GM12801 (cell line): ENCODE measurements around the gene COL5A1.

Source experiments
- TF ChIP-seq, protein P1 (sequence below): IDR thresholded peaks from one replicate; pipeline ENCODE4 v1.5.1; 2011; ENCODE audit warnings: control low read depth; ENCODE audit not compliant: insufficient read length; ENCODE audit errors: extremely low read depth

Gene COL5A1

DNA sequence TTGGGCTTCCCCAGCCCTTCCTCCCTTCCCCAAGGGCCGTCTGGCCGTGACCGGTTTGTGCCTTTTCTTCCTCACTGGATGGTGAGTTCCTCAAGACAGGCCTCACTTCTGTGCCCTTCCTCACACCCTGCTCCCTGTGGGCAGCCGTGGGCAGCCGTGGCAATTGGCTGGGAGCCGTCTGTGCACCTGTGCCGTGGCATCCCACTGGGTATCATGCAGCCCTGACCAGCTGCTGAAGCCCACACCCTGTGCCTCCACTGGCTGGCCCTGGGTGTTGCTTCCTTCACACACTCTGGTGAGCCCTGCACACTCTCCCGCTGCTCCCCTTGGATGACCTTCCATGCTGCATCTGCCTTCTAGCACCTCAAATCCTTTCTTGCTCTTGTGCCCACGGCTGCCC lies 100.2 kb downstream of the COL5A1 start:
- TF ChIP-seq, protein P1, sequence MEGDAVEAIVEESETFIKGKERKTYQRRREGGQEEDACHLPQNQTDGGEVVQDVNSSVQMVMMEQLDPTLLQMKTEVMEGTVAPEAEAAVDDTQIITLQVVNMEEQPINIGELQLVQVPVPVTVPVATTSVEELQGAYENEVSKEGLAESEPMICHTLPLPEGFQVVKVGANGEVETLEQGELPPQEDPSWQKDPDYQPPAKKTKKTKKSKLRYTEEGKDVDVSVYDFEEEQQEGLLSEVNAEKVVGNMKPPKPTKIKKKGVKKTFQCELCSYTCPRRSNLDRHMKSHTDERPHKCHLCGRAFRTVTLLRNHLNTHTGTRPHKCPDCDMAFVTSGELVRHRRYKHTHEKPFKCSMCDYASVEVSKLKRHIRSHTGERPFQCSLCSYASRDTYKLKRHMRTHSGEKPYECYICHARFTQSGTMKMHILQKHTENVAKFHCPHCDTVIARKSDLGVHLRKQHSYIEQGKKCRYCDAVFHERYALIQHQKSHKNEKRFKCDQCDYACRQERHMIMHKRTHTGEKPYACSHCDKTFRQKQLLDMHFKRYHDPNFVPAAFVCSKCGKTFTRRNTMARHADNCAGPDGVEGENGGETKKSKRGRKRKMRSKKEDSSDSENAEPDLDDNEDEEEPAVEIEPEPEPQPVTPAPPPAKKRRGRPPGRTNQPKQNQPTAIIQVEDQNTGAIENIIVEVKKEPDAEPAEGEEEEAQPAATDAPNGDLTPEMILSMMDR = no peak

DNA sequence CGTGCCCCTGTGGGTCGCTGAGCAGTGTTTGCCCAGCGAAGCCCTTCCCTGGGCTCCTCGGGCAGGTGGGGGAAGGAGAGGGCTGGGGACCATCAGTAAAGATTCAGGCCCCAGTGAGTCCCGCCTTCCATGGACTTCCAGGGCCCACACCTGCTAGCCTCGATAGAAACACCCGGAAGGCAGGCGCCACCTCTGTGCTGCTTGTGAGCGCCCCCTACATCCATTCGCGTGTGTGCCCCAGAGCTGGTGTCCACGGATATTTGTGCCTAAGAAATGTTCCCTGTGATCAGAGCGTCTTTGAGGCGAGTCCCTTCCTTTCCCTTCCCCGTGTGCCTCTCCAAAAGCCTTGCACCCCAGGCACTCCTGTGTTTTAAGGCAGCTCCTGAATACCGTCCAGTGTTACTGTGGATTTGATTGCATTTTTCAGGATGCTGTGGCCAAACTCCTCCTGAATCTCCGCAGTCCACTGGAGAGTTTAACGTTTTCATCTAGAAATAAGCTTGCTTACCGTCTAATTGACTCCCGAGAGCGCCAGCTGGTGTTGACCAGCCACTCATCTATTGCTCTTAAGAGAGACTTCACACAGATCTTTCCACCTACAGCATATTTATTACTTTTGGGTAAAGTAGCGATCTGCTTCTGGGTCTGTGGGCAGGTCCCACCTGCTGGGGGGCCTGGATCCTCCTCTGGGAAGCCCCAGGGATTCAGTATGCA lies 101.4 kb downstream of the COL5A1 start:
- TF ChIP-seq, protein P1 = no peak

DNA sequence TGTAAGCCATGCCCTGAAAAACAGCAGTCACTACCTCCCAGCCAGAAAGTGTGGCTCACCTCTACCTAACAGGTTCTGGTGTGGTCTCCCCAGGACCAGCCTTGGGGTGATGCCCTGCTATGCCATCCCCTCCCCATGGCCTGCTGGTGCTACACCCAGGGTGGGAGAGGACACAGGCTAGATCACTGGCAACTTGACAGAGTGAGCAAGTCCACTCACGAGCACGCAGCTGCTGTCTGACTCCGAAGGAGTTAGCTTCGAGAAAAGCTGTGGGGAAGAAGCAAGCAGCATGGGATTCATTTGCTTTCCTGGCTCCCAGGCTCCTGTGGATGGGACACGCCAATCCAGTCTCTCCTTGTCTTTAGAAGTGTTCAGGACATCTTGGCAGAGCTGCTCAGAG lies 102.2 kb downstream of the COL5A1 start:
- TF ChIP-seq, protein P1 = no peak

DNA sequence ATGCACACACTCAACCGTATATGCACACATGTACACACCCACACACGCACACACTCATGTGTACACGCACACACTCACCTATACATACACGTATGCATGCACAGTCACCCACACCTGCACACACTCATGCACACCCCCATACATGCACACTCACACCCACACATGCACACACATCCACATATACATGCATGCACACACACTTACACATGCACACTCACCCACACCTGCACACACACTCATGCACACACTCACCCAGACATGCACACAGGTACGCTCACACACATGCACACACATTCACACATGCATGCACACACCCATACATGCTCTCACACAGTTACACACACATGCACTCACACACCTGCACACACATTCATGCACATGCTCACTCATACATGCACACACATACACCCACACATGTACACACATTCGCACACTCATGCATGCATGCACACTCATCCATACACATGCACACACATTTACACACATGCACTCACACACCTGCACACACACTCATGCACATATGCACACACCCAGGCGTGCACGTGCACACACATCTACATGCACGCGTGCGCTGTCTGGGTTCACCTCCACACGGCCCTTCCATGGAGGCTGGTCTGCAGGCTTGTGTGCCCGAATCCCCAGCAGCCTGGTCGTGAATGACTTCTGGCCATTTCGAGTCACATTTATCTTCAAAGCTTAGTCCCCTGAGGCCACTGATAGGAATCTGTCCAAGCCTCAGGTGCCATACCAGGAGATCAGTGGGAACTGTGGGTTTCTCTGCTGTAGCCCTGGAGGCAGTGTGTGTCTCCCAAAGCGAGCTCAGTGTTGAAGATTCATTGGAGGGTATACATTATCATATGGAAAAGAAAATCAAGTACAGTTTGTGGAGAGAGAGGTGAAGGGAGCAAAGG lies 103.0 kb downstream of the COL5A1 start:
- TF ChIP-seq, protein P1 = no peak

DNA sequence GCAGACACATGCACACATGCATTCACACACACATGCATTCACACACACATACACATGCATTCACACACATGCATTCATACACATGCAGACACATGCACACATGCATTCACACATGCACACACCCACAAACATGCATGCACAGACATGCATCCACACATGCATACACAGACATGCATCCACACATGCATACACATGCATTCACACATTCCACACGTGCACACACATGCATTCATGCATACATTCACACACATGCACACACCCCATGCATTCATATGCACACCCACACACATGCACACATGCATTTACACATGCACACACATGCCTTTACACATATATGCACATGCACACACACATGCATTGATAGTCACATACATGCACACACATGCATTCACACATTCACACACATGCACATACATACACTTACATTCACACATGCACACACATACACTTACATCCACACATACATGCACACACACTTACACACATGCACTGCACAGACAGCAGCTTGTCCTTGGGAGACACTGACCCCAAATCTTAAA lies 106.4 kb downstream of the COL5A1 start:
- TF ChIP-seq, protein P1 = no peak

DNA sequence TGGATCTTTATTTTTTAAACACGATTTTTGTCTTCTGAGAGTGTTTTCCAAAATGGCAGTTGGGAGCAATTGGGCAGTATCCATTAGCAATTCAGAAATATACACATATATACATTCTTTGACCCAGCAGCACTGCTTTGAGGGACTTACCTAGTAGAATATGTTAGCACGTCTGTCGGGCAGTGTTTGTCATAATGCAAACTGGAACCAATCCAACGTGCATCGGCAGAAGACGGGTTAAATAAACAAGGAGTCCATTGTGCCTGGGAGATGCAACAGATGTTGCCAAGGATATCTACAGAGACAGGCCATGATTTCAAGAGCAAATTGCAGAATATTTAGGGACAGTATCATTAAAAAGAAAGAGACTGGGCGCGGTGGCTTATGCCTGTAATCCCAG lies 107.0 kb downstream of the COL5A1 start:
- TF ChIP-seq, protein P1 = no peak

DNA sequence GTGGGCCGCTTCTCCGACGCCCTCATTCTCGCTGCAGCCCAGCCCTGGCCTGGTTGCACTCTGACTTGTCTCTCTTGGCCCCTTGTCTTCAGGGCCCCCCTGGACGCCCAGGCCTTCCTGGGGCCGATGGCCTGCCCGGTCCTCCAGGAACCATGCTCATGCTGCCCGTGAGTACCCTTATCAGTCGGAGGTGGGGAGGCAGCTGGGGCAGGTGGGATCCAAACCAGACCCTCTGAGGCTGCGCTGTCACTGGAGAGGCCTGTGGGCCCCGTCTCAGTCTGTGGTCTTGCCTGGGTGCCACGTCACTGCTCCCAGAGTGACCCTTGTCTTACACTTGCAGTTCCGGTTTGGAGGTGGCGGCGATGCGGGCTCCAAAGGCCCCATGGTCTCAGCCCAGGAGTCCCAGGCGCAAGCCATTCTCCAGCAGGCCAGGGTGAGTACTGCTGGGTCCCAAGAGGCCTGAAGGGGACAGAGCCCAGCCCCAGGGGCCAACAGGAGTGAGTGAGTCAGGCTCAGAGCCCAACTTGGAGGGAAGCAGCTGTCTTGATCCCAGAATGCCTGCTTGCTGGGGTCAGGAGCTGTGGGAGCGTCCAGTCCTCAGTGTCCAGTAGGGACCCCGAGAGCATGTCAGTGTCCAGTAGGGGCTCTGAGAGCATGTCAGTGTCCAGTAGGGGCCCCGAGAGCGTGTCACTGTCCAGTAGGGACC lies 109.0 kb downstream of the COL5A1 start:
- TF ChIP-seq, protein P1 = no peak
